Ovary (tissue), 9 donors: ENCODE data around the gene IGHMBP2. TPM values are rescaled to one million over a fixed set of nuclear protein-coding genes. Genes with fewer than 3 reads are reported as not detected.

ENCODE experiments used
- DNase-seq, 5 donors: peaks; one replicate each; pipeline ENCODE4 v3.0.0-alpha.2; 2019 to 2020
- H3K27ac ChIP-seq, 2 donors: fragments of 200-600 bp; one replicate each; pipeline versions ENCODE4 v1.5.1 to v1.8.0; 2019 to 2022
- H3K27me3 ChIP-seq: fragments of 200-600 bp; one replicate; pipeline ENCODE4 v1.8.0; 2022
- H3K36me3 ChIP-seq: fragments of 200-600 bp; sonication (generic); one replicate; pipeline ENCODE4 v1.5.1; 2019
- H3K4me1 ChIP-seq: one replicate; pipeline ENCODE4 v1.8.1; 2013; ENCODE audit warnings: mild to moderate bottlenecking, moderate library complexity; ENCODE audit not compliant: insufficient read depth
- H3K4me3 ChIP-seq: fragments of 200-600 bp; sonication (generic); one replicate; pipeline ENCODE4 v1.5.1; 2017
- H3K9me3 ChIP-seq, 2 donors: fragments of 200-600 bp in 1 of 2; sonication (generic) in 1 of 2; one replicate each; pipeline versions ENCODE4 v1.5.1 to v1.8.1; 2013 to 2019; ENCODE audit warnings: mild to moderate bottlenecking in 1 of 2, moderate library complexity in 1 of 2
- CTCF ChIP-seq, 3 donors: fragments of 450-650 bp in 2 of 3; fragments of 200-600 bp in 1 of 3; IDR thresholded peaks; one replicate each; pipeline versions ENCODE4 v1.5.1 to v1.8.0; 2016 to 2022; ENCODE audit warnings: antibody characterized with exemption in 3 of 3, mild to moderate bottlenecking in 1 of 3
- EP300 ChIP-seq: sonication (generic); formaldehyde crosslinking; IDR thresholded peaks from one replicate; pipeline ENCODE4 v1.6.1; 2017; ENCODE audit warnings: antibody characterized with exemption
- POLR2A ChIP-seq: fragments of 450-650 bp; IDR thresholded peaks from one replicate; pipeline ENCODE4 v1.6.1; 2017; ENCODE audit warnings: antibody characterized with exemption, mild to moderate bottlenecking, moderate library complexity
- WGBS, 3 donors: extraction: QIAGEN DNeasy Blood & Tissue Kit in 1 of 3; methylation state at CpG; one replicate each; pipeline versions ENCODE4 v1.1.5 to v1.1.7; 2013 to 2017; 5-methylcytosine and 5-hydroxymethylcytosine counted together
- intact Hi-C, 4 donors: fragments of 100-400 bp; cut with DNase I; formaldehyde crosslinking; loops; one replicate each; pipeline versions ENCODE4 v1.11.0 to v1.15.1; 2022 to 2023
- polyA plus RNA-seq, 2 donors: library from polyadenylated mRNA; stranded (reverse); fragments of 200-250 nt in 1 of 2; fragments of 350-450 nt in 1 of 2; fragmentation: Illumina TruSeq in 1 of 2; extraction: RNeasy Lipid Tissue Mini Kit (QIAGEN cat#74804) in 1 of 2; gene quantifications; one replicate each; pipeline ENCODE4 v1.2.3, GENCODE V29; 2013 to 2014
- total RNA-seq, 7 donors: library from RNA; depleted of rRNA in 2 of 7; stranded (reverse); fragments of >200 nt in 2 of 7; fragmentation: NEBNext Ultra II Directional in 3 of 7; extraction: Animal tissue kit (Norgen Biotek cat#: 25700) in 3 of 7; gene quantifications; one replicate each; pipeline versions ENCODE4 v1.1.0 to v1.2.4, GENCODE V29; 2016 to 2023
- donor health status: DM: no; HTN: no; CAD: no; lungs with moderate emphysema.
- donor health status: DM: no; HTN: no; CAD: no.
- donor health status: Bipolar disorder and iron deficiency.
- donor health status: DM: yes; HTN: yes; CAD: no.
- donor health status: DM: no; HTN: no; CAD: no.
- donor health status: DM: yes; HTN: yes; CAD: no.

The IGHMBP2 gene
- total and polyA plus RNA-seq, 9 donors = 8.3 to 18.9 (median 15.9) TPM

GRCh38 chr11:68950762-68951161 is 47.1 kb downstream of the IGHMBP2 start:
- H3K36me3 ChIP-seq = no peaks in the 10 kb centered on the region
- H3K4me1 ChIP-seq = peaks cover 9% of the 10 kb centered on the region
- DNase-seq = no peak
- H3K9me3 ChIP-seq = no peaks in the 10 kb centered on the region
- intact Hi-C loops = no loop called here
- no peaks in the 10 kb centered on the region for H3K27me3 ChIP-seq
- no peak for TF ChIP-seq CTCF (IDR thresholded peaks at IDR 0.05)
- no peak for TF ChIP-seq EP300
- TF ChIP-seq POLR2A = no peak
- H3K27ac ChIP-seq = no peak overlapping the region
- WGBS, 3 donors = 90 to 96% (median 91%) methylated on average over 8 to 9 of the region's 9 CpGs
- no peak overlapping the region for H3K4me3 ChIP-seq

GRCh38 chr11:68954836-68955606 is 51.3 kb downstream of the IGHMBP2 start:
- Histone ChIP-seq H3K4me3 (no peak overlapping the region), H3K4me1 (peaks cover 2% of the 10 kb centered on the region), H3K27me3 (no peaks in the 10 kb centered on the region), H3K36me3 (no peaks in the 10 kb centered on the region), H3K27ac (no peak overlapping the region), H3K9me3 (no peaks in the 10 kb centered on the region)
- no peak for TF ChIP-seq CTCF (IDR thresholded peaks at IDR 0.05)
- TF ChIP-seq POLR2A = no peak
- no peak for TF ChIP-seq EP300
- peak in 4 of 5 donors; percentile 39 to 70 (median 50) for DNase-seq
- WGBS, 3 donors = 22 to 31% (median 25%) methylated on average over 30 of the region's 30 CpGs
- intact Hi-C loops = no loop called here

GRCh38 chr11:68955607-68955958 is 51.9 kb downstream of the IGHMBP2 start:
- Histone ChIP-seq H3K9me3 (no peaks in the 10 kb centered on the region), H3K4me1 (peaks cover 2% of the 10 kb centered on the region), H3K27ac (no peak overlapping the region), H3K27me3 (no peaks in the 10 kb centered on the region), H3K4me3 (no peak overlapping the region), H3K36me3 (no peaks in the 10 kb centered on the region)
- TF ChIP-seq CTCF (IDR thresholded peaks at IDR 0.05) = no peak
- TF ChIP-seq EP300 = no peak
- TF ChIP-seq POLR2A = no peak
- no peak for DNase-seq
- intact Hi-C loops = no loop called here
- WGBS, 3 donors = 13 to 23% (median 17%) methylated on average over 4 to 5 of the region's 5 CpGs

GRCh38 chr11:68956142-68956541 is 52.5 kb downstream of the IGHMBP2 start:
- Histone ChIP-seq H3K27me3 (no peaks in the 10 kb centered on the region), H3K36me3 (no peaks in the 10 kb centered on the region), H3K9me3 (no peaks in the 10 kb centered on the region), H3K4me3 (no peak overlapping the region), H3K4me1 (peaks cover 2% of the 10 kb centered on the region), H3K27ac (no peak overlapping the region)
- peak in 1 of 5 donors; percentile 50 for DNase-seq
- no peak for TF ChIP-seq POLR2A
- no peak for TF ChIP-seq EP300
- no peak for TF ChIP-seq CTCF (IDR thresholded peaks at IDR 0.05)
- WGBS, 3 donors = 11 to 24% (median 18%) methylated on average over 10 to 12 of the region's 12 CpGs
- intact Hi-C loops = no loop called here
